Mesenchymal stem cell (in vitro differentiated cells and primary cell): ENCODE data around the gene CDC42BPB.
A peak's percentile ranks its signal among the peaks of the same experiment; 100 is the strongest.
"Not testable (repeated sequence)": the region's sequence is repeated elsewhere in the genome, so short reads cannot be mapped to it uniquely, and the experiment has no call there.

Experiments used
- DNase-seq: peaks from one replicate; pipeline ENCODE4 v3.0.0-alpha.2; 2013
- H2AFZ ChIP-seq: one replicate; pipeline ENCODE4 v1.6.1; 2013; ENCODE audit warnings: low read depth, mild to moderate bottlenecking, control low read depth, inconsistent platforms, low read length, moderate library complexity
- H2AK5ac ChIP-seq: 2 replicates; pipeline ENCODE4 v1.6.1; 2013; ENCODE audit warnings: low read length, moderate library complexity, mild to moderate bottlenecking, inconsistent platforms; ENCODE audit not compliant: severe bottlenecking
- H2BK120ac ChIP-seq: one replicate; pipeline ENCODE4 v1.6.1; 2013; ENCODE audit warnings: low read depth, mild to moderate bottlenecking, inconsistent platforms, low read length, moderate library complexity
- H2BK12ac ChIP-seq, 2 experiments: one replicate each; pipeline ENCODE4 v1.6.1; 2013; ENCODE audit warnings: inconsistent platforms in 2 of 2, low read length in 2 of 2, mild to moderate bottlenecking in 2 of 2, moderate library complexity in 2 of 2, control low read depth in 1 of 2
- H2BK15ac ChIP-seq: one replicate; pipeline ENCODE4 v1.6.1; 2013; ENCODE audit warnings: mild to moderate bottlenecking, low read depth, inconsistent platforms; ENCODE audit not compliant: poor library complexity, severe bottlenecking
- H2BK5ac ChIP-seq: 2 replicates; pipeline ENCODE4 v1.6.1; 2013; ENCODE audit warnings: low read depth, mild to moderate bottlenecking, low read length, control low read depth, inconsistent platforms; ENCODE audit not compliant: poor library complexity, severe bottlenecking
- H3K14ac ChIP-seq, 2 experiments: one replicate each; pipeline ENCODE4 v1.6.1; 2013; ENCODE audit warnings: inconsistent platforms in 2 of 2, low read length in 2 of 2, control low read depth in 1 of 2, mild to moderate bottlenecking in 1 of 2, moderate library complexity in 1 of 2
- H3K18ac ChIP-seq, 2 experiments: one replicate each; pipeline ENCODE4 v1.6.1; 2013; ENCODE audit warnings: inconsistent platforms in 2 of 2, low read length in 2 of 2, control low read depth in 1 of 2, low read depth in 1 of 2, mild to moderate bottlenecking in 1 of 2
- H3K23ac ChIP-seq, 2 experiments: one replicate each; pipeline ENCODE4 v1.6.1; 2013; ENCODE audit warnings: inconsistent platforms in 2 of 2, low read length in 2 of 2, mild to moderate bottlenecking in 2 of 2, moderate library complexity in 2 of 2, control low read depth in 1 of 2
- H3K27ac ChIP-seq: 2 replicates; pipeline ENCODE4 v1.5.1; 2013; ENCODE audit warnings: mild to moderate bottlenecking, moderate library complexity, low read length, control low read depth, inconsistent platforms; ENCODE audit not compliant: poor library complexity, severe bottlenecking
- H3K27me3 ChIP-seq, 2 experiments: 2 replicates each; pipeline versions ENCODE4 v1.6.1 to v1.7.0; 2013; ENCODE audit warnings: low read length in 2 of 2, mild to moderate bottlenecking in 2 of 2, moderate library complexity in 2 of 2, control low read depth in 1 of 2, inconsistent platforms in 1 of 2; ENCODE audit not compliant: control insufficient read depth in 1 of 2, insufficient read depth in 1 of 2
- H3K36me3 ChIP-seq, 2 experiments: 2 replicates each; pipeline versions ENCODE4 v1.6.1 to v1.7.0; 2013; ENCODE audit warnings: low read length in 2 of 2, control low read depth in 1 of 2, inconsistent platforms in 1 of 2, low read depth in 1 of 2, mild to moderate bottlenecking in 1 of 2; ENCODE audit not compliant: insufficient read depth in 2 of 2, control insufficient read depth in 1 of 2
- H3K4ac ChIP-seq, 2 experiments: one replicate each; pipeline ENCODE4 v1.6.1; 2013; ENCODE audit warnings: inconsistent platforms in 2 of 2, low read length in 2 of 2, mild to moderate bottlenecking in 2 of 2, moderate library complexity in 2 of 2, control low read depth in 1 of 2, low read depth in 1 of 2
- H3K4me1 ChIP-seq: 2 replicates; pipeline ENCODE4 v1.6.1; 2013; ENCODE audit warnings: low read depth, low read length, control low read depth; ENCODE audit not compliant: control insufficient read depth, insufficient read depth
- H3K4me2 ChIP-seq: 2 replicates; pipeline ENCODE4 v1.6.1; 2013; ENCODE audit warnings: low read length, mild to moderate bottlenecking, inconsistent platforms; ENCODE audit not compliant: poor library complexity, severe bottlenecking
- H3K4me3 ChIP-seq, 2 experiments: 2 replicates each; pipeline versions ENCODE4 v1.5.1 to v1.7.0; 2013; ENCODE audit warnings: low read length in 2 of 2, mild to moderate bottlenecking in 2 of 2, control low read depth in 1 of 2, low read depth in 1 of 2; ENCODE audit not compliant: insufficient read depth in 1 of 2
- H3K79me1 ChIP-seq: replicated peaks from 2 replicates; pipeline ENCODE4 v1.6.1; 2013; ENCODE audit warnings: mild to moderate bottlenecking, control low read depth, low read length, inconsistent platforms; ENCODE audit not compliant: poor library complexity, severe bottlenecking
- H3K9ac ChIP-seq: 2 replicates; pipeline ENCODE4 v1.7.0; 2013; ENCODE audit warnings: mild to moderate bottlenecking, low read length, moderate library complexity
- H3K9me3 ChIP-seq: 2 replicates; pipeline ENCODE4 v1.7.0; 2013; ENCODE audit warnings: mild to moderate bottlenecking, low read length; ENCODE audit not compliant: control insufficient read depth
- H4K8ac ChIP-seq: one replicate; pipeline ENCODE4 v1.6.1; 2013; ENCODE audit warnings: inconsistent platforms, mild to moderate bottlenecking, low read length, moderate library complexity
- H4K91ac ChIP-seq: one replicate; pipeline ENCODE4 v1.6.1; 2013; ENCODE audit warnings: mild to moderate bottlenecking, low read length, inconsistent platforms
- WGBS: methylation state at CpG from one replicate; pipeline ENCODE4 v1.1.7; 2013; ENCODE audit warnings: mixed read lengths; 5-methylcytosine and 5-hydroxymethylcytosine counted together

The CDC42BPB gene

DNA sequence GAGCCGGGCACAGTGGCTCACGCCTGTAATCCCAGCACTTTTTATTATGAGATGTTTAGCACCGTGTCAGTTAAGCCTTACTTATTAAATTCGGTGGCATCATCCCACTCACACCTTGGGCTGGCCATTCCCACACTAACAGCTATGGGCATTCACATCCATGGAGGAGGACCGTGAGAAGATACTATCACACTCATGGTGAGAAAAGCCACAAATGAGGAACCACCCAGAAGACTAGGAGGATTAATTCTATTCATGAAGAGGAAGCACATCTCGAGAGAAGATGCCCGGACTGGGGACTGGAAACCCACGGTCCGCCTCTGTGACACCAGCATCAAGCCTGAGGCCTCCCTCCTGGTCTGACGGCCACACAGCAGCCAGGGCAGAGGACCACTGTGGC is 4.9 kb downstream of the CDC42BPB start:
- peaks cover 4 to 14% of the 10 kb centered on the region in 2 experiments for H3K36me3 ChIP-seq
- H3K23ac ChIP-seq, result no peak overlapping the region
- 90% methylated on average over 10 of the region's 10 CpGs for WGBS

GRCh38 chr14:103050935-103051334 is 6.4 kb downstream of the CDC42BPB start:
- Histone ChIP-seq H3K18ac (no peak overlapping the region), H2BK5ac (no peak overlapping the region), H2AFZ (no peak overlapping the region), H2BK120ac (no peak overlapping the region), H2AK5ac (no peak overlapping the region), H4K8ac (no peak overlapping the region), H3K27ac (no peak overlapping the region), H3K4me3 (no peak overlapping the region), H3K4me2 (no peak overlapping the region), H3K4me1 (peaks cover 10% of the 10 kb centered on the region), H4K91ac (no peak overlapping the region), H3K36me3 (peaks cover 11 to 14% of the 10 kb centered on the region in 2 experiments), H3K79me1 (no peaks in the 10 kb centered on the region), H3K27me3 (no peaks in the 10 kb centered on the region), H3K4ac (no peak overlapping the region), H2BK12ac (no peak overlapping the region), H3K9ac (no peak overlapping the region), H3K14ac (no peak overlapping the region), H2BK15ac (no peak overlapping the region), H3K23ac (no peak overlapping the region), H3K9me3 (no peaks in the 10 kb centered on the region)
- no peak for DNase-seq
- WGBS, result 69% methylated on average over 1 of the region's 5 CpGs

More for the DNA sequence above, 4.9 kb downstream of the CDC42BPB start:
- Histone ChIP-seq H3K9ac (no peak overlapping the region), H3K79me1 (no peaks in the 10 kb centered on the region), H3K18ac (no peak overlapping the region), H3K9me3 (no peaks in the 10 kb centered on the region), H2BK120ac (no peak overlapping the region), H4K91ac (no peak overlapping the region), H3K4me2 (no peak overlapping the region), H3K27ac (no peak overlapping the region), H3K4ac (no peak overlapping the region), H3K4me1 (peaks cover 10% of the 10 kb centered on the region), H3K14ac (no peak overlapping the region), H3K27me3 (no peaks in the 10 kb centered on the region), H2BK12ac (no peak overlapping the region), H2BK15ac (no peak overlapping the region), H3K4me3 (no peak overlapping the region), H4K8ac (no peak overlapping the region), H2BK5ac (no peak overlapping the region), H2AFZ (no peak overlapping the region), H2AK5ac (no peak overlapping the region)
- DNase-seq, result no peak

- H2AK5ac ChIP-seq, H3K79me1 ChIP-seq, H3K4me1 ChIP-seq, H4K91ac ChIP-seq, H2BK120ac ChIP-seq, H2AFZ ChIP-seq, H3K9ac ChIP-seq, H3K4me2 ChIP-seq, H3K4me3 ChIP-seq, H3K27ac ChIP-seq, H3K14ac ChIP-seq, DNase-seq, H3K18ac ChIP-seq, H3K9me3 ChIP-seq, H2BK15ac ChIP-seq, H3K27me3 ChIP-seq, H3K4ac ChIP-seq, H3K23ac ChIP-seq, H2BK12ac ChIP-seq, H4K8ac ChIP-seq, H2BK5ac ChIP-seq: not testable (repeated sequence)
- WGBS, result 98% methylated on average over 5 of the region's 8 CpGs
- H3K36me3 ChIP-seq, result peaks cover 6 to 11% of the 10 kb centered on the region in 2 experiments
Observed at GRCh38 chr14:103047453-103047852, 9.9 kb downstream of the CDC42BPB start.

DNA sequence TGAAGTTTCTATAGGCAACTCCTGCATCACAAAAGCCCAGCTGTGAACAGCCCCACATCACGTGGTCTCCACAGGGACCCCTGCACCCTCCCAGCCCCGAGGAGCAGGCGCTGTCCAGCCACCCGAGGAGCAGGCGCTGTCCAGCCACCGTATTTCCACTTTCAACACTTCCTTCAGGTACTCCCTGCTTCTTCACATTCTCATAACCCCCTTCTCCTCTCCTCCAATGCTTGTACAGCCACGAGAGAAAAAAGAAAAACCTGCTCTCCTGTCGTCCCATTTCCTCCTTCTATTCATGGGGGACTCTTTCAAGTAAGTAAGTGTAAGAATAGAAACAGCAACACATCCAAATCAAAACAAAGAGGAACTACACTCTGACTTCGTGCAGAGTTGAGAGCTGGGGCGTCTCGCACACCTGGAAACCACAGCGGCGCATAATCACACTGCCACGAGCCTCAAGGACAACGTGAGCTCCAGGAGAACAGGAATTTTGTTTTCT is 11.9 kb downstream of the CDC42BPB start:
- H3K23ac ChIP-seq, result no peak overlapping the region
- H3K79me1 ChIP-seq, result peaks cover 2% of the 10 kb centered on the region
- H4K8ac ChIP-seq, result no peak overlapping the region
- H4K91ac ChIP-seq, result no peak overlapping the region
- no peak for DNase-seq
- no peak overlapping the region for H2BK5ac ChIP-seq
- peaks cover 4% of the 10 kb centered on the region for H3K4me1 ChIP-seq
- H2BK12ac ChIP-seq, result peak overlapping the region in 1 of 2 experiments; percentile 55
- 88% methylated on average over 14 of the region's 15 CpGs for WGBS
- H2BK120ac ChIP-seq, result no peak overlapping the region
- no peaks in the 10 kb centered on the region for H3K27me3 ChIP-seq
- peaks cover 11 to 26% of the 10 kb centered on the region in 2 experiments for H3K36me3 ChIP-seq
- no peaks in the 10 kb centered on the region for H3K9me3 ChIP-seq
- no peak overlapping the region for H3K4me3 ChIP-seq
- H3K9ac ChIP-seq, result no peak overlapping the region
- no peak overlapping the region for H3K18ac ChIP-seq
- H3K14ac ChIP-seq, result no peak overlapping the region
- no peak overlapping the region for H2AK5ac ChIP-seq
- H3K4me2 ChIP-seq, result no peak overlapping the region
- no peak overlapping the region for H2AFZ ChIP-seq
- no peak overlapping the region for H3K4ac ChIP-seq
- no peak overlapping the region for H3K27ac ChIP-seq
- no peak overlapping the region for H2BK15ac ChIP-seq
